GM23338 (cell line): ENCODE results near the gene DENND5A. TPM values are rescaled to one million over a fixed set of nuclear protein-coding genes. Genes with fewer than 3 reads are reported as not detected.

Experiments
- ATAC-seq: fragments of 200-7000 bp; cut with Tn5 transposase; 3 replicates; pipeline ENCODE4 v1.9.1; 2020
- DNase-seq: peaks from one replicate; pipeline ENCODE4 v3.0.0-alpha.2; 2015; ENCODE audit warnings: low spot score
- H2AFZ ChIP-seq: fragments of 200-600 bp; sonication (generic); 2 replicates; pipeline ENCODE4 v1.8.0; 2016; ENCODE audit warnings: antibody characterized with exemption, mild to moderate bottlenecking, moderate library complexity
- H3F3A ChIP-seq: fragments of 200-600 bp; sonication (generic); replicated peaks from 2 replicates; pipeline ENCODE4 v1.8.0; 2017; ENCODE audit warnings: antibody characterized with exemption, mixed run types, low read depth
- H3K27ac ChIP-seq: fragments of 200-600 bp; sonication (generic); 2 replicates; pipeline ENCODE4 v1.6.1; 2016; ENCODE audit warnings: low read depth
- H3K27me3 ChIP-seq: fragments of 200-600 bp; sonication (generic); 2 replicates; pipeline ENCODE4 v1.8.0; 2016; ENCODE audit warnings: mild to moderate bottlenecking, mixed run types, moderate library complexity; ENCODE audit not compliant: insufficient read depth
- H3K36me3 ChIP-seq: fragments of 200-600 bp; sonication (generic); 2 replicates; pipeline ENCODE4 v1.8.0; 2016; ENCODE audit warnings: mild to moderate bottlenecking; ENCODE audit not compliant: insufficient read depth
- H3K4me1 ChIP-seq: fragments of 200-600 bp; sonication (generic); 2 replicates; pipeline ENCODE4 v1.8.0; 2016; ENCODE audit warnings: mild to moderate bottlenecking, moderate library complexity; ENCODE audit not compliant: insufficient read depth
- H3K4me2 ChIP-seq: fragments of 200-600 bp; sonication (generic); 2 replicates; pipeline ENCODE4 v1.7.1; 2017; ENCODE audit warnings: mixed run types
- H3K4me3 ChIP-seq: fragments of 200-600 bp; sonication (generic); 2 replicates; pipeline ENCODE4 v1.6.1; 2016; ENCODE audit warnings: mixed run types
- H3K79me2 ChIP-seq: fragments of 200-600 bp; sonication (generic); replicated peaks from 2 replicates; pipeline ENCODE4 v1.8.0; 2017; ENCODE audit warnings: mild to moderate bottlenecking; ENCODE audit not compliant: insufficient read depth
- H3K9me2 ChIP-seq: fragments of 200-600 bp; sonication (generic); 2 replicates; pipeline ENCODE4 v1.8.0; 2017; ENCODE audit not compliant: insufficient read depth
- H4K20me1 ChIP-seq: fragments of 200-600 bp; sonication (generic); replicated peaks from 2 replicates; pipeline ENCODE4 v1.8.0; 2017; ENCODE audit warnings: mild to moderate bottlenecking; ENCODE audit not compliant: insufficient read depth
- H3K27ac Mint-ChIP-seq: 2 replicates; pipeline ENCODE4 v1.8.0; 2020; ENCODE audit warnings: inconsistent platforms, mild to moderate bottlenecking, moderate library complexity, mixed read lengths
- H3K27me3 Mint-ChIP-seq: 3 replicates; pipeline ENCODE4 v1.8.0; 2022; ENCODE audit warnings: low read depth, mild to moderate bottlenecking, moderate library complexity, mixed read lengths, inconsistent platforms; ENCODE audit not compliant: insufficient read depth, poor library complexity
- H3K36me3 Mint-ChIP-seq: 3 replicates; pipeline ENCODE4 v1.8.0; 2021; ENCODE audit warnings: low read depth, mild to moderate bottlenecking, inconsistent platforms, moderate library complexity, mixed read lengths
- H3K4me1 Mint-ChIP-seq: 3 replicates; pipeline ENCODE4 v1.8.0; 2020; ENCODE audit warnings: mild to moderate bottlenecking, inconsistent platforms, mixed read lengths
- H3K4me3 Mint-ChIP-seq: 3 replicates; pipeline ENCODE4 v1.8.0; 2021; ENCODE audit warnings: moderate library complexity, mild to moderate bottlenecking, inconsistent platforms, mixed read lengths
- H3K9me3 Mint-ChIP-seq: 3 replicates; pipeline ENCODE4 v1.8.0; 2020; ENCODE audit warnings: moderate library complexity, mild to moderate bottlenecking, inconsistent platforms, mixed read lengths
- NANOG ChIP-seq: IDR thresholded peaks from 2 replicates; pipeline ENCODE4 v1.6.1; 2016; ENCODE audit warnings: antibody characterized with exemption, borderline replicate concordance
- POLR2AphosphoS5 ChIP-seq: IDR thresholded peaks from 2 replicates; pipeline ENCODE4 v1.6.1; 2016; ENCODE audit warnings: antibody characterized with exemption, low read depth
- STAT1 ChIP-seq: IDR thresholded peaks from one replicate; pipeline ENCODE4 v1.6.1; 2016; ENCODE audit warnings: antibody characterized with exemption; ENCODE audit not compliant: unreplicated experiment
- ZNF114 ChIP-seq: fragments of 250-450 bp; sonication (Bioruptor Pico); IDR thresholded peaks from 2 replicates; pipeline ENCODE4 v1.5.0; 2020; ENCODE audit warnings: mild to moderate bottlenecking, moderate library complexity
- ZNF331 ChIP-seq: fragments of 250-450 bp; sonication (Bioruptor Pico); IDR thresholded peaks from 2 replicates; pipeline ENCODE4 v1.5.0; 2020; ENCODE audit warnings: low read depth, mild to moderate bottlenecking, moderate library complexity
- polyA plus RNA-seq: library from polyadenylated mRNA; unstranded; fragments of >200 nt; fragmentation: Nextera tagmentation; extraction: Ambion mirVana; gene quantifications from 2 replicates; pipeline ENCODE4 v1.2.1, GENCODE V29; 2016
- total RNA-seq: library from RNA; depleted of rRNA; stranded (reverse); fragments of >200 nt; shearing (Covaris generic); gene quantifications from 2 replicates; pipeline ENCODE4 v1.2.3, GENCODE V29; 2014
- TF ChIP-seq, protein P1 (sequence below), 2 experiments: fragments of 200-600 bp in 1 of 2; sonication (generic) in 1 of 2; conservative IDR thresholded peaks; 2 replicates each; pipeline versions ENCODE4 v1.5.1 to v1.6.1; 2016 to 2017; ENCODE audit warnings: antibody characterized with exemption in 2 of 2, low read depth in 2 of 2, mild to moderate bottlenecking in 2 of 2, moderate library complexity in 1 of 2
- TF ChIP-seq, protein P2 (sequence below): IDR thresholded peaks from 2 replicates; pipeline ENCODE4 v1.6.1; 2016; ENCODE audit warnings: antibody characterized with exemption

Gene DENND5A
- total and polyA plus RNA-seq, 2 experiments from 2014 or later: 28.1 to 56.3 TPM

DNA sequence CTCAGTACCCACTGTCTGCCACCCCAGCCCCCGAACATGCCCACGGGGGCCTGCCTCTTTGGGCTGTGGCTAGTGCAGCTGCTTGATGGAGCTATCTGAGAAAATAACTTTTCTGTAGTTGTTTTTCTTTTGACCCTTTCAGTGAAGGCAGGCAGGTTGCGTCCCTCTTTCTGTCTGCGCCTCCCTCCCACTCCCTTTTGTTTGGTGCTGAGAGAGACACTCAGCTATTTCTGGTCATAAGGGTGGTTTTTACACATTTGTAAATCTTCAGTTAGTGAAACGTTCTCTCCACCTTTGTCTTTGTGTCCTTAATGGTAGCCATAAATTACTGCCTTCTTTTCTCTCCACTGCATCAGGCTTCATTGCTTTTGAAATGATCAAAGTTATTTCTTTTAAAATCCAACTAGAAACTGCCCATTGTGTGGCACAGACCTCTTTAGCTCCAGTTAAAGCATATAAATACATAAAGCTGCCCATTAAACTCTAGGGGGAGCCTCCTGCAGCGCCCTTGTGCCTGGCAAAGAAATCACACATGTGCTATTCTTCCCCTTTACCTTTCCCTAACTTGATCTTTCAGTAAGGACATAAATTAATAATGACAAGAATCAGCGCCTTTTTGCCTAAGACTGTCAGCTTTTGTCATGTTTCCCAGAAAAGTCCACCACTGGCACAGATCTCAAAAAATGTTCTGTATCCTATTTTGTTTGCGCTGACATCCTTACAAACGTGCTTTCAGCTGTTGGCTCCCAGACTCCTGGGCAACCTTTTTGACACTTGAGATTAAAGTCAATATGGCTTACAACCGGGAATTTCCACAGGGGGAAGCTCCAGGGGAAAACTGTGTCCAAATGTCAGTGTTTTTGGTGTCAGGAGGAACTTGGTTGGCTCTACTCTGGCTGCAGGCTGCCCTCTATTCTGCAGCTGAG is 172.0 kb downstream of the DENND5A start:
- Histone ChIP-seq H3K4me1 (peaks cover 7% of the 10 kb centered on the region; the same call in 1 of the 2 replicates), H3K79me2 (no peaks in the 10 kb centered on the region), H3K36me3 (no peaks in the 10 kb centered on the region), H3K9me2 (no peaks in the 10 kb centered on the region), H2AFZ (no peak overlapping the region), H3K27ac (no peak overlapping the region), H3K27me3 (peaks cover 40% of the 10 kb centered on the region), H4K20me1 (no peaks in the 10 kb centered on the region), H3K4me2 (no peak overlapping the region), H3F3A (0 out of 2 replicates have a peak, but pooled peaks cover 5% of the 10 kb centered on the region), H3K4me3 (no peak overlapping the region)
- Mint-ChIP-seq H3K9me3 (no peaks in the 10 kb centered on the region), H3K27me3 (peaks cover 40% of the 10 kb centered on the region), H3K4me3 (peak overlapping the region; percentile 68; the same call in 2 of the 3 replicates), H3K4me1 (peaks cover 20% of the 10 kb centered on the region), H3K36me3 (no peaks in the 10 kb centered on the region; the same call in 2 of the 3 replicates), H3K27ac (no peak overlapping the region)
- TF ChIP-seq NANOG (no peak), POLR2AphosphoS5 (no peak), ZNF331 (CRISPR knock-in tag) (no peak)
- TF ChIP-seq, protein P1, sequence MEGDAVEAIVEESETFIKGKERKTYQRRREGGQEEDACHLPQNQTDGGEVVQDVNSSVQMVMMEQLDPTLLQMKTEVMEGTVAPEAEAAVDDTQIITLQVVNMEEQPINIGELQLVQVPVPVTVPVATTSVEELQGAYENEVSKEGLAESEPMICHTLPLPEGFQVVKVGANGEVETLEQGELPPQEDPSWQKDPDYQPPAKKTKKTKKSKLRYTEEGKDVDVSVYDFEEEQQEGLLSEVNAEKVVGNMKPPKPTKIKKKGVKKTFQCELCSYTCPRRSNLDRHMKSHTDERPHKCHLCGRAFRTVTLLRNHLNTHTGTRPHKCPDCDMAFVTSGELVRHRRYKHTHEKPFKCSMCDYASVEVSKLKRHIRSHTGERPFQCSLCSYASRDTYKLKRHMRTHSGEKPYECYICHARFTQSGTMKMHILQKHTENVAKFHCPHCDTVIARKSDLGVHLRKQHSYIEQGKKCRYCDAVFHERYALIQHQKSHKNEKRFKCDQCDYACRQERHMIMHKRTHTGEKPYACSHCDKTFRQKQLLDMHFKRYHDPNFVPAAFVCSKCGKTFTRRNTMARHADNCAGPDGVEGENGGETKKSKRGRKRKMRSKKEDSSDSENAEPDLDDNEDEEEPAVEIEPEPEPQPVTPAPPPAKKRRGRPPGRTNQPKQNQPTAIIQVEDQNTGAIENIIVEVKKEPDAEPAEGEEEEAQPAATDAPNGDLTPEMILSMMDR (conservative IDR thresholded peaks at IDR 0.05; ENCODE audit: low read depth in 2 of 2): peak; percentile 29 to 35; a peak in 3 of 4 replicates
- TF ChIP-seq, protein P2, sequence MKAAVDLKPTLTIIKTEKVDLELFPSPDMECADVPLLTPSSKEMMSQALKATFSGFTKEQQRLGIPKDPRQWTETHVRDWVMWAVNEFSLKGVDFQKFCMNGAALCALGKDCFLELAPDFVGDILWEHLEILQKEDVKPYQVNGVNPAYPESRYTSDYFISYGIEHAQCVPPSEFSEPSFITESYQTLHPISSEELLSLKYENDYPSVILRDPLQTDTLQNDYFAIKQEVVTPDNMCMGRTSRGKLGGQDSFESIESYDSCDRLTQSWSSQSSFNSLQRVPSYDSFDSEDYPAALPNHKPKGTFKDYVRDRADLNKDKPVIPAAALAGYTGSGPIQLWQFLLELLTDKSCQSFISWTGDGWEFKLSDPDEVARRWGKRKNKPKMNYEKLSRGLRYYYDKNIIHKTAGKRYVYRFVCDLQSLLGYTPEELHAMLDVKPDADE: no peak
- no peak for DNase-seq
- no peak for ATAC-seq

DNA sequence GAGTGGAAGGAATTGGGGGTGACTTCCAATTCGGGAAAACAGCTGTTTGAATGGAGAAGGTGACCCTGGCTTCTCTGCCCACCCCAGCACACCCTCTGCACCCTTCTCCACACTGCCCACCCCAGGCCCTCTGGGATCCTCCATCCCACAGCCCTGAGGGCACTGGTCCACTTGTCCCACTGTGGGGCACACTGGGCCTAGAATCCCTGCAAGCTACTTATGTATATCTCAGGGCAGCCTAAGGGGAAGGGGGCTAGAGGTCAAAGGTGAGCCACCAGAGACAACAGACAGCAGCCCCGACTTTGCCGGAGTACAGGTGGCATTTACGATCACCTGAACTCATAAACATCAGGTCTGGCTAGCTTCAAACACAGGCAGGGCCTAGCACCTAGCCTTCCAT is 173.1 kb downstream of the DENND5A start:
- Histone ChIP-seq H3K4me1 (peaks cover 7% of the 10 kb centered on the region; the same call in 1 of the 2 replicates), H3K36me3 (no peaks in the 10 kb centered on the region), H3K4me2 (peak overlapping the region; percentile 78), H3K27ac (no peak overlapping the region), H3F3A (0 out of 2 replicates have a peak, but pooled peaks cover 5% of the 10 kb centered on the region), H3K4me3 (peak overlapping the region; percentile 56), H2AFZ (peak overlapping the region; percentile 92; the same call in 1 of the 2 replicates), H3K79me2 (no peaks in the 10 kb centered on the region), H3K9me2 (no peaks in the 10 kb centered on the region), H4K20me1 (no peaks in the 10 kb centered on the region), H3K27me3 (peaks cover 40% of the 10 kb centered on the region)
- peaks cover 20% of the 10 kb centered on the region for H3K4me1 Mint-ChIP-seq
- DNase-seq: no peak
- TF ChIP-seq ZNF331 (CRISPR knock-in tag) (no peak), ZNF114 (CRISPR knock-in tag) (no peak), POLR2AphosphoS5 (no peak), STAT1 (no peak)
- TF ChIP-seq, protein P1 (conservative IDR thresholded peaks at IDR 0.05; ENCODE audit: low read depth in 2 of 2): no peak
- TF ChIP-seq, protein P2: no peak
- peaks cover 40% of the 10 kb centered on the region for H3K27me3 Mint-ChIP-seq
- no peak overlapping the region for H3K27ac Mint-ChIP-seq
- H3K9me3 Mint-ChIP-seq: no peaks in the 10 kb centered on the region
- H3K4me3 Mint-ChIP-seq: peak overlapping the region; percentile 68
- peak; percentile 5; the same call in 1 of the 3 replicates for ATAC-seq
- H3K36me3 Mint-ChIP-seq: no peaks in the 10 kb centered on the region; the same call in 2 of the 3 replicates
